ENCODE measurements around the gene PRMT1. TPM values are rescaled to one million over a fixed set of nuclear protein-coding genes. Genes with fewer than 3 reads are reported as not detected.
A peak's percentile ranks its signal among the peaks of the same experiment; 100 is the strongest.

Gene PRMT1
- total and polyA plus RNA-seq, 2 donors (not counting 1 experiment from before 2014, with no cell fraction given) = 175 to 310 TPM

GRCh38 chr19:49678985-49679770 lies 2.1 kb downstream of the PRMT1 start:
- ChIA-PET CTCF (interaction anchor here (0.6 to 3.9 kb wide), 15 partner anchors 11 to 1085 kb away, joined by 3 to 28 read pairs (median 4); partner anchors contain the start of genes ADM5, BCL2L12, FLT3LG and IRF3), POLR2A (interaction anchor here (0.6 to 6.7 kb wide), 6 partner anchors 38 to 258 kb away, joined by 3 to 53 read pairs (median 8); partner anchors contain the start of genes RRAS and SCAF1)
- TF ChIP-seq EZH2 (IDR thresholded peaks at IDR 0.05; ENCODE audit: borderline replicate concordance, insufficient read depth, low read depth, low read length, poor library complexity, severe bottlenecking) = no peak
- no peak for TF ChIP-seq CTCF (IDR thresholded peaks at IDR 0.05)
- peak overlapping the region; percentile 41 for H3K27ac Mint-ChIP-seq
- no peaks in the 10 kb centered on the region for H3K9me3 Mint-ChIP-seq (ENCODE audit: insufficient read depth)
- no peak overlapping the region for H2AFZ ChIP-seq (ENCODE audit: insufficient read depth, low read depth, low read length, poor library complexity, severe bottlenecking)
- peaks cover 47% of the 10 kb centered on the region for H3K4me1 Mint-ChIP-seq
- intact Hi-C loops (cut with micrococcal nuclease) = loop anchor here (1.0 to 10.0 kb wide), 3 partner anchors 205 to 564 kb away; partner anchors contain the start of genes C19orf73, FLT3LG, LIN7B and PPFIA3
- H3K27ac ChIP-seq (ENCODE audit: low read length in 2 of 2) = peak overlapping the region; percentile 93 to 98
- no peak overlapping the region for H3K4me3 ChIP-seq (ENCODE audit: control extremely low read depth in 1 of 5, extremely low read depth in 1 of 5, insufficient read depth in 1 of 5, low read depth in 2 of 5, low read length in 4 of 5)
- H3K4me1 ChIP-seq (ENCODE audit: control insufficient read depth in 2 of 2, insufficient read depth in 2 of 2, low read length in 2 of 2) = peaks cover 32 to 56% of the 10 kb centered on the region in 2 donors
- H3K9ac ChIP-seq (ENCODE audit: low read length) = no peak overlapping the region
- peak overlapping the region; percentile 26 for H3K4me3 Mint-ChIP-seq
- peaks cover 64% of the 10 kb centered on the region for H4K20me1 ChIP-seq (ENCODE audit: control insufficient read depth, insufficient read depth, low read length, poor library complexity, severe bottlenecking)
- no peaks in the 10 kb centered on the region for H3K27me3 ChIP-seq (replicated peaks in 1 of 4; ENCODE audit: control extremely low read depth in 1 of 4, control insufficient read depth in 3 of 4, insufficient read depth in 4 of 4, low read length in 3 of 4)
- ATAC-seq (ENCODE audit: low read depth) (no peak), DNase-seq (peak; percentile 38)
- H3K36me3 ChIP-seq (replicated peaks in 1 of 2; ENCODE audit: control extremely low read depth in 1 of 2, control insufficient read depth in 1 of 2, extremely low read depth in 1 of 2, insufficient read depth in 2 of 2, low read length in 1 of 2) = peaks cover 0 to 33% of the 10 kb centered on the region in 2 experiments
- H3K4me2 ChIP-seq (replicated peaks; ENCODE audit: low read depth, low read length, poor library complexity, severe bottlenecking) = peak overlapping the region; percentile 87
- WGBS (ENCODE audit: insufficient coverage) = 80% methylated on average over 7 of the region's 12 CpGs
- peaks cover 60% of the 10 kb centered on the region for H3K79me2 ChIP-seq (ENCODE audit: control insufficient read depth, insufficient read depth, low read length)
- H3K9me3 ChIP-seq (ENCODE audit: control extremely low read depth in 1 of 3, control insufficient read depth in 2 of 3, insufficient read depth in 1 of 3, low read length in 2 of 3) = peaks cover 0 to 5% (median 0%) of the 10 kb centered on the region in 3 donors
- H3K27me3 Mint-ChIP-seq = no peaks in the 10 kb centered on the region

All from B cell (primary cell).